B cell (primary cell): Measurements from ENCODE around the gene NUCB1. TPM values are rescaled to one million over a fixed set of nuclear protein-coding genes. Genes with fewer than 3 reads are reported as not detected.

Experiments
- ATAC-seq: fragments of 200-7000 bp; cut with Tn5 transposase; one replicate; pipeline ENCODE4 v1.10.0; 2021; ENCODE audit warnings: low read depth, mild to moderate bottlenecking, moderate number of reproducible peaks, moderate library complexity
- CTCF ChIA-PET: fragments of 350-600 bp; sonication (Branson Sonifier 250); formaldehyde crosslinking; loops from one replicate; lab custom pipeline; 2021; ENCODE audit warnings: antibody characterized with exemption, inconsistent platforms; lab: Charles Lee
- POLR2A ChIA-PET: fragments of 350-600 bp; sonication (Branson Sonifier 250); formaldehyde crosslinking; loops from one replicate; lab custom pipeline; 2021; ENCODE audit warnings: antibody characterized with exemption; lab: Charles Lee
- DNase-seq: peaks from one replicate; pipeline ENCODE4 v3.0.0; 2013
- H2AFZ ChIP-seq: 2 replicates; pipeline ENCODE4 v1.6.1; 2012; ENCODE audit warnings: mild to moderate bottlenecking, low read depth, low read length; ENCODE audit not compliant: insufficient read depth, poor library complexity, severe bottlenecking
- H3K27ac ChIP-seq, 2 donors: 1 replicate in 1 of 2; 2 replicates in 1 of 2; pipeline ENCODE4 v1.5.1; 2012 to 2013; ENCODE audit warnings: low read length in 2 of 2, mild to moderate bottlenecking in 2 of 2, moderate library complexity in 1 of 2
- H3K27me3 ChIP-seq, 4 experiments: fragments of 200-600 bp in 1 of 4; sonication (generic) in 1 of 4; replicated peaks in 1 of 4; 1 replicate in 2 of 4; 2 replicates in 2 of 4; pipeline versions ENCODE4 v1.6.1 to v1.7.0; 2013 to 2016; ENCODE audit warnings: low read length in 3 of 4, mild to moderate bottlenecking in 2 of 4, mixed read lengths in 1 of 4, moderate library complexity in 1 of 4; ENCODE audit not compliant: insufficient read depth in 4 of 4, control insufficient read depth in 3 of 4; ENCODE audit errors: control extremely low read depth in 1 of 4
- H3K36me3 ChIP-seq, 2 experiments: replicated peaks in 1 of 2; 1 replicate in 1 of 2; 2 replicates in 1 of 2; pipeline versions ENCODE4 v1.6.1 to v1.7.1; 2013; ENCODE audit warnings: low read length in 1 of 2; ENCODE audit not compliant: insufficient read depth in 2 of 2, control insufficient read depth in 1 of 2; ENCODE audit errors: control extremely low read depth in 1 of 2, extremely low read depth in 1 of 2
- H3K4me1 ChIP-seq, 2 donors: fragments of 200-600 bp in 1 of 2; sonication (generic) in 1 of 2; 1 replicate in 1 of 2; 2 replicates in 1 of 2; pipeline versions ENCODE4 v1.5.1 to v1.6.1; 2013 to 2017; ENCODE audit warnings: low read length in 2 of 2; ENCODE audit not compliant: control insufficient read depth in 2 of 2, insufficient read depth in 2 of 2
- H3K4me2 ChIP-seq: replicated peaks from 2 replicates; pipeline ENCODE3; 2012; ENCODE audit warnings: mild to moderate bottlenecking, low read depth, low read length; ENCODE audit not compliant: poor library complexity, severe bottlenecking
- H3K4me3 ChIP-seq, 5 experiments: fragments of 200-600 bp in 1 of 5; sonication (generic) in 1 of 5; 1 replicate in 3 of 5; 2 replicates in 2 of 5; pipeline versions ENCODE4 v1.5.1 to v1.7.0; 2011 to 2016; ENCODE audit warnings: low read length in 4 of 5, mild to moderate bottlenecking in 4 of 5, low read depth in 2 of 5, control low read depth in 1 of 5, moderate library complexity in 1 of 5; ENCODE audit not compliant: insufficient read depth in 1 of 5; ENCODE audit errors: control extremely low read depth in 1 of 5, extremely low read depth in 1 of 5
- H3K79me2 ChIP-seq: fragments of 200-600 bp; sonication (generic); one replicate; pipeline ENCODE4 v1.6.0; 2016; ENCODE audit warnings: low read length; ENCODE audit not compliant: control insufficient read depth, insufficient read depth
- H3K9ac ChIP-seq: fragments of 200-600 bp; sonication (generic); 2 replicates; pipeline ENCODE4 v1.6.1; 2017; ENCODE audit warnings: mild to moderate bottlenecking, low read length, moderate library complexity
- H3K9me3 ChIP-seq, 3 donors: one replicate each; pipeline versions ENCODE4 v1.6.1 to v1.7.1; 2013; ENCODE audit warnings: low read length in 2 of 3; ENCODE audit not compliant: control insufficient read depth in 2 of 3, insufficient read depth in 1 of 3; ENCODE audit errors: control extremely low read depth in 1 of 3
- H4K20me1 ChIP-seq: 2 replicates; pipeline ENCODE4 v1.6.0; 2012; ENCODE audit warnings: mild to moderate bottlenecking, low read length; ENCODE audit not compliant: insufficient read depth, control insufficient read depth, poor library complexity, severe bottlenecking
- H3K27ac Mint-ChIP-seq: one replicate; pipeline ENCODE4 v1.8.0; 2021; ENCODE audit warnings: mixed read lengths
- H3K27me3 Mint-ChIP-seq: one replicate; pipeline ENCODE4 v1.8.0; 2021; ENCODE audit warnings: mixed read lengths
- H3K4me1 Mint-ChIP-seq: one replicate; pipeline ENCODE4 v1.8.0; 2021; ENCODE audit warnings: mixed read lengths
- H3K4me3 Mint-ChIP-seq: one replicate; pipeline ENCODE4 v1.8.0; 2021; ENCODE audit warnings: mixed read lengths
- H3K9me3 Mint-ChIP-seq: one replicate; pipeline ENCODE4 v1.8.0; 2022; ENCODE audit warnings: mixed read lengths; ENCODE audit not compliant: insufficient read depth
- CTCF ChIP-seq: fragments of 200-600 bp; IDR thresholded peaks from one replicate; pipeline ENCODE4 v1.8.0; 2022; ENCODE audit warnings: antibody characterized with exemption, mild to moderate bottlenecking
- EZH2 ChIP-seq: IDR thresholded peaks from 2 replicates; pipeline ENCODE4 v1.6.1; 2012; ENCODE audit warnings: borderline replicate concordance, low read depth, mild to moderate bottlenecking, moderate library complexity, low read length; ENCODE audit not compliant: insufficient read depth, poor library complexity, severe bottlenecking
- WGBS: methylation state at CpG from one replicate; pipeline ENCODE4 v1.1.5; 2013; ENCODE audit warnings: missing lambda C conversion rate; ENCODE audit not compliant: insufficient coverage; 5-methylcytosine and 5-hydroxymethylcytosine counted together
- intact Hi-C: fragments of 100-400 bp; cut with micrococcal nuclease; formaldehyde crosslinking; loops from one replicate; pipeline ENCODE4 v1.10.0; 2022
- polyA plus RNA-seq: library from polyadenylated mRNA; depleted of rRNA; stranded (reverse); fragments of >200 nt; gene quantifications from 2 replicates; pipeline ENCODE4 v1.2.3, GENCODE V29; 2012
- total RNA-seq, 2 donors: library from RNA; stranded (reverse); fragments of 120-200 nt in 1 of 2; gene quantifications; 1 replicate in 1 of 2; 2 replicates in 1 of 2; pipeline versions ENCODE4 v1.2.3 to v1.2.4, GENCODE V29; 2013 to 2022

NUCB1 gene
- total and polyA plus RNA-seq, 2 donors (not counting 1 experiment from before 2014, with no cell fraction given) = 118 to 134 TPM

- H3K27ac Mint-ChIP-seq = peak overlapping the region; percentile 100
- ChIA-PET CTCF (interaction anchor here (1.0 to 7.5 kb wide), 7 partner anchors 13 to 120 kb away, joined by 3 to 30 read pairs (median 4); partner anchors contain the start of genes GYS1 and RUVBL2), POLR2A (interaction anchor here (0.6 to 1.8 kb wide), 11 partner anchors 15 to 134 kb away, joined by 3 to 7 read pairs (median 4); partner anchors contain the start of genes BAX, FTL, GYS1 and NUCB1)
- H3K4me3 Mint-ChIP-seq = peak overlapping the region; percentile 98
- peaks cover 0 to 34% of the 10 kb centered on the region in 2 experiments for H3K36me3 ChIP-seq
- H3K4me2 ChIP-seq = peak overlapping the region; percentile 86
- DNase-seq (peak; percentile 92), ATAC-seq (peak; percentile 32)
- H3K9me3 Mint-ChIP-seq = no peaks in the 10 kb centered on the region
- peaks cover 0 to under 1% (median 0%) of the 10 kb centered on the region in 4 experiments for H3K27me3 ChIP-seq
- peak overlapping the region; percentile 100 for H3K9ac ChIP-seq
- H3K79me2 ChIP-seq = peaks cover 46% of the 10 kb centered on the region
- H3K4me3 ChIP-seq = peak overlapping the region; percentile 70 to 100 (median 95)
- peaks cover 30 to 50% of the 10 kb centered on the region in 2 donors for H3K4me1 ChIP-seq
- H2AFZ ChIP-seq = no peak overlapping the region
- peaks cover 41% of the 10 kb centered on the region for H4K20me1 ChIP-seq
- no peaks in the 10 kb centered on the region for H3K9me3 ChIP-seq
- WGBS = 0% methylated on average over 5 of the region's 14 CpGs
- intact Hi-C loops = loop anchor here (1.0 to 2.0 kb wide), 8 partner anchors 15 to 1004 kb away; partner anchors contain the start of genes AKT1S1, BAX, BCAT2 and DBP
- peak overlapping the region; percentile 96 to 100 for H3K27ac ChIP-seq
- no peak for TF ChIP-seq EZH2
- no peak for TF ChIP-seq CTCF
- peaks cover 43% of the 10 kb centered on the region for H3K4me1 Mint-ChIP-seq
- H3K27me3 Mint-ChIP-seq = peaks cover 3% of the 10 kb centered on the region
Measured at GRCh38 chr19:48872884-48873475, 27.1 kb upstream of the NUCB1 start.
